Tibial artery (tissue), 4 donors: ENCODE data around the gene TRMO.

Source experiments
- DNase-seq, 2 donors: peaks; one replicate each; pipeline ENCODE4 v3.0.0-alpha.2; 2019
- H3K27ac ChIP-seq, 2 donors: fragments of 200-600 bp; sonication (generic) in 1 of 2; 1 replicate in 1 of 2; 2 replicates in 1 of 2; pipeline ENCODE4 v1.5.1; 2018 to 2019; ENCODE audit warnings: mild to moderate bottlenecking in 1 of 2
- H3K27me3 ChIP-seq, 2 donors: fragments of 200-600 bp; sonication (generic) in 1 of 2; one replicate each; pipeline versions ENCODE4 v1.5.1 to v1.6.0; 2016 to 2019
- H3K36me3 ChIP-seq, 3 donors: fragments of 200-600 bp; sonication (generic) in 2 of 3; one replicate each; pipeline ENCODE4 v1.5.1; 2016 to 2019; ENCODE audit warnings: mild to moderate bottlenecking in 2 of 3
- H3K4me1 ChIP-seq, 4 donors: fragments of 200-600 bp; sonication (generic) in 2 of 4; 1 replicate in 3 of 4; 2 replicates in 1 of 4; pipeline ENCODE4 v1.5.1; 2016 to 2019
- H3K4me3 ChIP-seq, 2 donors: fragments of 200-600 bp; sonication (generic) in 1 of 2; 1 replicate in 1 of 2; 2 replicates in 1 of 2; pipeline ENCODE4 v1.5.1; 2018 to 2019; ENCODE audit warnings: mild to moderate bottlenecking in 2 of 2
- H3K9me3 ChIP-seq, 3 donors: fragments of 200-600 bp; sonication (generic) in 1 of 3; one replicate each; pipeline ENCODE4 v1.5.1; 2016 to 2019
- CTCF ChIP-seq, 2 experiments: fragments of 200-600 bp in 1 of 2; fragments of 450-650 bp in 1 of 2; IDR thresholded peaks; one replicate each; pipeline ENCODE4 v1.5.1; 2017 to 2019; ENCODE audit warnings: antibody characterized with exemption in 2 of 2, mild to moderate bottlenecking in 1 of 2, moderate library complexity in 1 of 2
- intact Hi-C: fragments of 100-400 bp; cut with DNase I; formaldehyde crosslinking; loops from one replicate; pipeline ENCODE4 v1.15.0; 2023; ENCODE audit warnings: low total_unique reads

TRMO gene

DNA sequence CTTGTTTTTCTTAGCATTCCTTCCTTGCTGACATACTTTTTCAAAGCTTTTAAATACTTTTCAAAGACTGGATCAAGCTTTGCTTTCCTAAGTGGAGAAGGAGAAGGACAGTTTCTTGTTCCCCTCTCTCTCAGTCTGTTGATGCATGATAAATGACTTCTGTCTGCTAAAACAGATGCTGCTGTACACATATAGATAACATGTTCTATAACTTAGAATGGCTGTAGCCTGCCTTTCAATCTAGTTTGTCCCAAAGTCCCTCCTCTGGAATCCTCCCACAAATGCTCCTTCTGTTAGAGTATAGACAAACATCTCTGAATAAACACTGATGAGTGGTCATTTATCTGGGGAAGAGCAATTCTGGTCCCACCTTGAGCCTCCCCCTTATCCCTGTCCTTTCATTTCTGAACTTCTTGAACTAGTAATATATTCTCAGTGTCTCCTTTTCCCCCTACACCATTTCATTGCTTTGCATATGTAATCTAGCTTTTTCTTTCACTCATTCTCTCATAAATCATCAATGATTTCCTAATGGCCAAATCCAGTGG lies 21.1 kb upstream of the TRMO start:
- Histone ChIP-seq H3K9me3 (no peaks in the 10 kb centered on the region), H3K36me3 (no peaks in the 10 kb centered on the region), H3K4me1 (no peaks in the 10 kb centered on the region), H3K27me3 (no peaks in the 10 kb centered on the region), H3K27ac (no peak overlapping the region), H3K4me3 (no peak overlapping the region)
- no peak for TF ChIP-seq CTCF (IDR thresholded peaks at IDR 0.05)
- intact Hi-C loops, result no loop called here
- no peak for DNase-seq

DNA sequence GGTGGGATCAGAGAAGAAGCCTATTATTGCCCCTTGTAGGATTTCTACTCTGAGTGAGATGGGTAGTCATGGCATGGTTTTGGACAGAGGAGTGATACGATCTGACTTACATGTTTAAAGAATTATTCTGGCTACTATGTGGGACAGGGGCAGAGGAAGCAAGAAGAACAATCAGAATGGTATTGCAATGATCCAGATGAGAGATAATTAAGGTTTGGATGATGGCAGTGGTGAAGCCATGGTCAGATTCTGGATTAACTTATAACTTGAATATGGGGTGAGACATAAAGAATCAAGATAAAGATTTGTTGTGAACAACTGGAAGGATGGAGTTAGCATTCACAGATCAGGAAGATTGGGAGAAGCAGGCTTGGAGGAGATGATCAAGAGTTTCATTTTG lies 19.0 kb upstream of the TRMO start:
- no peaks in the 10 kb centered on the region for H3K9me3 ChIP-seq
- no peaks in the 10 kb centered on the region for H3K36me3 ChIP-seq
- H3K27ac ChIP-seq, result no peak overlapping the region
- H3K4me3 ChIP-seq, result no peak overlapping the region
- no peak for TF ChIP-seq CTCF (IDR thresholded peaks at IDR 0.05)
- no peaks in the 10 kb centered on the region for H3K4me1 ChIP-seq
- intact Hi-C loops, result no loop called here
- no peaks in the 10 kb centered on the region for H3K27me3 ChIP-seq
- no peak for DNase-seq

GRCh38 chr9:97940741-97941140 lies 18.4 kb upstream of the TRMO start:
- Histone ChIP-seq H3K27me3 (peaks cover 0 to 4% of the 10 kb centered on the region in 2 donors), H3K27ac (no peak overlapping the region), H3K4me1 (no peaks in the 10 kb centered on the region), H3K9me3 (no peaks in the 10 kb centered on the region), H3K36me3 (no peaks in the 10 kb centered on the region), H3K4me3 (no peak overlapping the region)
- DNase-seq, result no peak
- no peak for TF ChIP-seq CTCF (IDR thresholded peaks at IDR 0.05)
- intact Hi-C loops, result no loop called here

- no peaks in the 10 kb centered on the region for H3K36me3 ChIP-seq
- intact Hi-C loops, result no loop called here
- TF ChIP-seq CTCF (IDR thresholded peaks at IDR 0.05), result no peak
- H3K4me1 ChIP-seq, result no peaks in the 10 kb centered on the region
- H3K27me3 ChIP-seq, result peaks cover 0 to 5% of the 10 kb centered on the region in 2 donors
- H3K9me3 ChIP-seq, result no peaks in the 10 kb centered on the region
- H3K4me3 ChIP-seq, result no peak overlapping the region
- DNase-seq, result no peak
- H3K27ac ChIP-seq, result no peak overlapping the region
Observed at GRCh38 chr9:97940233-97940632, 17.9 kb upstream of the TRMO start.

GRCh38 chr9:97938081-97938644 lies 15.9 kb upstream of the TRMO start, which contains the start of gene HEMGN:
Gene HEMGN, minus strand, starts transcription at chr9:97938172. Its CDS starts 36 bp downstream, at chr9:97938136.
- intact Hi-C loops, result no loop called here
- no peaks in the 10 kb centered on the region for H3K4me1 ChIP-seq

More at GRCh38 chr9:97938081-97938644, 15.9 kb upstream of the TRMO start, which contains the start of gene HEMGN:
- no peak for TF ChIP-seq CTCF (IDR thresholded peaks at IDR 0.05)
- Histone ChIP-seq H3K4me3 (no peak within 1 kb of the TSS), H3K36me3 (no peaks in the 10 kb centered on the region), H3K27ac (no peak within 1 kb of the TSS), H3K9me3 (no peaks in the 10 kb centered on the region), H3K27me3 (peaks cover 0 to 18% of the 10 kb centered on the region in 2 donors)
- no peak for DNase-seq
